Mucosa of descending colon (tissue), 3 donors: Measurements from ENCODE around the gene DES. TPM values are rescaled to one million over a fixed set of nuclear protein-coding genes. Genes with fewer than 3 reads are reported as not detected.
A peak's percentile ranks its signal among the peaks of the same experiment; 100 is the strongest.

Experiments
- ATAC-seq: fragments of 200-7000 bp; cut with Tn5 transposase; one replicate; pipeline ENCODE4 v1.9.1; 2020; ENCODE audit warnings: mild to moderate bottlenecking, moderate library complexity
- DNase-seq, 3 donors: peaks; one replicate each; pipeline ENCODE4 v3.0.0-alpha.2; 2020
- H3K36me3 ChIP-seq: fragments of 200-600 bp; one replicate; pipeline ENCODE4 v1.8.0; 2021; ENCODE audit warnings: low read depth, mild to moderate bottlenecking
- H3K4me1 ChIP-seq: fragments of 200-600 bp; one replicate; pipeline ENCODE4 v1.8.0; 2021; ENCODE audit warnings: low read depth, mild to moderate bottlenecking
- H3K4me3 ChIP-seq: fragments of 200-600 bp; one replicate; pipeline ENCODE4 v1.8.0; 2021; ENCODE audit warnings: mild to moderate bottlenecking
- H3K9me3 ChIP-seq: fragments of 200-600 bp; one replicate; pipeline ENCODE4 v1.8.0; 2021; ENCODE audit warnings: mild to moderate bottlenecking
- intact Hi-C, 2 donors: fragments of 100-400 bp; cut with DNase I in 1 of 2; cut with micrococcal nuclease in 1 of 2; formaldehyde crosslinking; loops; one replicate each; pipeline versions ENCODE4 v1.11.0 to v1.11.1; 2022; cut with DNase I, micrococcal nuclease
- total RNA-seq, 3 donors: library from RNA; stranded (reverse); fragmentation: NEBNext Ultra II Directional in 2 of 3; extraction: Animal tissue kit (Norgen Biotek cat#: 25700) in 2 of 3; gene quantifications; one replicate each; pipeline versions ENCODE4 v1.2.1 to v1.2.4, GENCODE V29; 2021 to 2023
- TF ChIP-seq, protein P1 (sequence below): fragments of 200-600 bp; IDR thresholded peaks from one replicate; pipeline ENCODE4 v1.8.0; 2022; ENCODE audit warnings: antibody characterized with exemption, mild to moderate bottlenecking
- donor health status: DM: no; HTN: no; CAD: no; lungs with moderate emphysema.
- donor health status: DM: no; HTN: no; CAD: no.
- donor health status: DM: no; HTN: yes; CAD: no.

DES gene
- total RNA-seq, 3 donors from 2014 or later: 65.4 to 4,715 (median 359) TPM

DNA sequence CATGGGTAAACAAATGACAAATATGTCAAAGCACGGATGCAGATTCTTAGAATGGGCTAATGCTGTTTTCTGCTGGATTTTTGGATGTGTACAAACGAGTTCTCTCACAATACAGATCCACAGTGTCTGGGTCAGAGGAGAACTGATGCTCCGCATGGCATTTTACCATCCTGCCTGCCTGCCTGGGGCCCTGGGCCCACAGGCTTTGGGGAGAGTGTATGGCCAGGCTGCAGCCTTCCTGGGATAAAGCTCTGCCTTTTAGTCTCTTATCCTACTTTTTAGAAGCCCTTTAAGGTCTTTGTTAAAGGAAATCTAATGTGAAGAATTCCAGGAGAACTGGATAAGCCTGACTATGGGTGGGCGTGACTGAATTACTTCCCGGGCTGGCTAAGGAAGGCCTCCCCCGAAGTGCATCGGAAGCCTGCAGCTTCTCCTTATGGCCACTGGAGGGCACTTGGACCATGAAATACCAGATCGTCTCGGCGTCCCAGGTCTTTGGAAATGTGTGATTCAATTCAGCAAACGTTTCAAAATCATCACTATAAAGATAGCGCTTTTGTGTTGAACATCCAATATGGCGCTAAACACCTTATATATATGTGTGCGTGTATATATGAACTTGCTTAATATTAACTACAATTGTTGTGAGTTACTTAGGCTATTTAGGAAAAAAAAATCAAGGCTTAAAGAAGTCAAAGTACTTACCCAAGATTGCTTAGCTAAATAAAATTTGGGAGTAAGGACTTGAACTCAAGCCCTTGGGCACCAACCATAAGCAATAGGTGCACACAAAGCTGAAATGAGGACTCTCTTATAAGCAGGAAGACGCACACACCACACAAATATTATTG, 15.3 kb upstream of the DES start:
- TF ChIP-seq, protein P1, sequence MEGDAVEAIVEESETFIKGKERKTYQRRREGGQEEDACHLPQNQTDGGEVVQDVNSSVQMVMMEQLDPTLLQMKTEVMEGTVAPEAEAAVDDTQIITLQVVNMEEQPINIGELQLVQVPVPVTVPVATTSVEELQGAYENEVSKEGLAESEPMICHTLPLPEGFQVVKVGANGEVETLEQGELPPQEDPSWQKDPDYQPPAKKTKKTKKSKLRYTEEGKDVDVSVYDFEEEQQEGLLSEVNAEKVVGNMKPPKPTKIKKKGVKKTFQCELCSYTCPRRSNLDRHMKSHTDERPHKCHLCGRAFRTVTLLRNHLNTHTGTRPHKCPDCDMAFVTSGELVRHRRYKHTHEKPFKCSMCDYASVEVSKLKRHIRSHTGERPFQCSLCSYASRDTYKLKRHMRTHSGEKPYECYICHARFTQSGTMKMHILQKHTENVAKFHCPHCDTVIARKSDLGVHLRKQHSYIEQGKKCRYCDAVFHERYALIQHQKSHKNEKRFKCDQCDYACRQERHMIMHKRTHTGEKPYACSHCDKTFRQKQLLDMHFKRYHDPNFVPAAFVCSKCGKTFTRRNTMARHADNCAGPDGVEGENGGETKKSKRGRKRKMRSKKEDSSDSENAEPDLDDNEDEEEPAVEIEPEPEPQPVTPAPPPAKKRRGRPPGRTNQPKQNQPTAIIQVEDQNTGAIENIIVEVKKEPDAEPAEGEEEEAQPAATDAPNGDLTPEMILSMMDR: peak; percentile 64
- intact Hi-C loops: loop anchor here (5.0 to 10.0 kb wide), 2 partner anchors 124 to 132 kb away; no protein-coding TSS in a partner anchor
- H3K4me3 ChIP-seq: no peak overlapping the region
- no peaks in the 10 kb centered on the region for H3K9me3 ChIP-seq
- H3K36me3 ChIP-seq: no peaks in the 10 kb centered on the region
- ATAC-seq (peak; percentile 55), DNase-seq (peak in 1 of 3 donors; percentile 74)
- peaks cover 14% of the 10 kb centered on the region for H3K4me1 ChIP-seq

DNA sequence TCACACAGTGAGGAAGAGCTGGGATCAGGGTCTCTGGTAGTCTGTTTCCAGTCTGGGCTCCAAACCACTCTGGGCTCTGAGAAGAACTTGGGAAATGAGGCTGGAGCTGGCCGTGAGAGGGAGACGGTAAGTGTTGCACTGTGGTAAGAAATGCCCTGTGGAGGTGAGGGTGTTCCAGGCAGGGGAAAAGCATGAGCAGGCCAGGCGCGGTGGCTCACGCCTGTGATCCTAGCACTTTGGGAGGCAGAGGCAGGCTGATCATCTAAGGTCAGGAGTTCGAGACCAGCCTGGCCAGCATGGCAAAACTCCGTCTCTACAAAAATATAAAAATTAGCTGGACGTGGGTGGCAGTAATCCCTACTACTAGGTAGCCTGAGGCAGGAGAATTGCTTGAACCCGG, 14.3 kb upstream of the DES start:
- ATAC-seq (no peak), DNase-seq (no peak)
- no peaks in the 10 kb centered on the region for H3K9me3 ChIP-seq
- no peaks in the 10 kb centered on the region for H3K36me3 ChIP-seq
- TF ChIP-seq, protein P1: no peak
- peaks cover 6% of the 10 kb centered on the region for H3K4me1 ChIP-seq
- intact Hi-C loops: loop anchor here (5.0 to 10.0 kb wide), 2 partner anchors 123 to 131 kb away; no protein-coding TSS in a partner anchor
- H3K4me3 ChIP-seq: no peak overlapping the region

DNA sequence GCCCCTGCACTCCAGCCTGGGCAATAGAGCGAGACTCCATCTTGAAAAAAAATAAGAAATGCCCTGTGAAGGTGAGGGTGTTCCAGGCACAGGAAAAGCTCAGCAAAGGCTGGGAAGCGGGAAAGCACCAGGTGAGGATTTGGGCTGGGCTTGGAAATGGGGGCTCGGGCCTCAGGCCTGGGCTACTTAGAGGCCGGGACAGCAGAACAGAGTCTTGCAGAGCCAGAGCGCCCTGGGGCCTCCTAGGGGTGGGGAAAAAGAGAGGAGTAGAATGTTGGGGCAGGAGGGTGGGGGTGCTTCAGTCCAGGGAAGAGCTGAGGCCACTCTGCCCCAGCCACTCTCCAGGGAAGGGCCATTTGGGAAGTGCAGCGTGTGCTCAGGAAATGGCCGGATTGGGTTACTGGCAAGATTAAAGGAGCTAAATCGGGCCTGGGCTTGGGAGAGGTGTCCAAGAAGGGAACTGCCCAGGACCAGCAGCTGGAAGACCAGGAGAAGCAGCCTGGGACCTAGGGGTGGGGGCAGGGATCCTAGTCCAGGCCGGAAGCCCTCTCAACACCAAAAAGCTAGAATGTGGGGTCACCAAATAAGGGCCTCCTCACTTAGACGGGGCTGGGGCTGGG, 13.8 kb upstream of the DES start:
- intact Hi-C loops: loop anchor here (5.0 to 10.0 kb wide), 2 partner anchors 123 to 130 kb away; no protein-coding TSS in a partner anchor
- H3K9me3 ChIP-seq: no peaks in the 10 kb centered on the region
- peaks cover 2% of the 10 kb centered on the region for H3K4me1 ChIP-seq
- no peaks in the 10 kb centered on the region for H3K36me3 ChIP-seq
- TF ChIP-seq, protein P1: no peak
- H3K4me3 ChIP-seq: no peak overlapping the region
- DNase-seq (no peak), ATAC-seq (no peak)

- Histone ChIP-seq H3K9me3 (no peaks in the 10 kb centered on the region), H3K4me1 (no peaks in the 10 kb centered on the region), H3K36me3 (no peaks in the 10 kb centered on the region), H3K4me3 (no peak overlapping the region)
- TF ChIP-seq, protein P1: no peak
- intact Hi-C loops: loop anchor here (5.0 to 10.0 kb wide), 2 partner anchors 122 to 130 kb away; no protein-coding TSS in a partner anchor
- DNase-seq: no peak
- ATAC-seq: no peak
Measured at GRCh38 chr2:219404954-219405353, 13.2 kb upstream of the DES start.

GRCh38 chr2:219405451-219405850, 12.7 kb upstream of the DES start:
- DNase-seq: no peak

More at GRCh38 chr2:219405451-219405850, 12.7 kb upstream of the DES start:
- Histone ChIP-seq H3K9me3 (no peaks in the 10 kb centered on the region), H3K36me3 (no peaks in the 10 kb centered on the region), H3K4me3 (no peak overlapping the region), H3K4me1 (no peaks in the 10 kb centered on the region)
- TF ChIP-seq, protein P1: no peak
- peak; percentile 31 for ATAC-seq
- intact Hi-C loops: loop anchor here in 1 of 2 donors (10.0 kb wide), 1 partner anchor 129 kb away; no protein-coding TSS in a partner anchor
